Measurements from ENCODE around the gene EPRS1.
"Not testable (repeated sequence)": the region's sequence is repeated elsewhere in the genome, so short reads cannot be mapped to it uniquely, and the experiment has no call there.

Gene EPRS1

DNA sequence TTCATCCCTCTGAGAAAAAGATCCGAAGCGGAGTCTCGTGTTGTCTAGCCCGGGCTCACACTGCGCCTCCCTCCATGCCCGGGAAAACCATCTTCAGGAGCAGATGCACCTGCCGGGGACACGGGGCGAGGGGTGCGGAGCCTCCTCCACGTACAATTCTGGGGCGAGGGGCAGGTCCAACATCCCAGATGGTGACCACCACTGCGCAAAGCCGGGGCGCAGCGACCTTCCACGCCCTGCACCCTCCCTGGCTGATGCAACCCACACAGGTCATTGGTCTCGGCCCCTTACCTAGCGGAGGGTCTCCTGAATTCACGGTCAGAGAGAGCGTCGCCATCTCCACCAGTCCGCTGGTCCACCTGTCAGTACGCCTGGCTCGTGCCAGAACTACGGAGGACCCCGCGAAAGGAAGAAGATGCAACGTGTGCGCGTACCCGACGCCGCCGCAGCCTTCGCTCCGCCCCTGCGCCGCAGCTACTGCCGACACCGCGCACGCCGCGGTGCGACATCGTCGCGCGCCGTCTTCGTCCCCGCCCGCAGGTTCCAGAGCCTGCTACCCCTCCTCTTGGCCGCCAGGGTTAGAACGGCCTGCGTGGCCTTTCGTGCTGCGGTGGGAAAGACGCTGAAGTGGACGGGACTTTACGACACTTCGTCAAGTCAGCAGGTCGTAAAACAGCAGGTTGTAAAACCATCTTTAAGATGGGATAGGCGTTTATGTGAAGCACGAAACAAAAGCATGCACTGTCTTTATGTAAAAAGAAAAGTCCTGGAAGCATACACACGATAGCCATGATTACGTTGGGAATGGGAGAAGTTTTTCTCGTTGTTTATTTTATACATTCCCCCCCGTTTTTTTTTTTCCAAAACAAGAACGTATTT, at the start of gene EPRS1:
EPRS1 (minus strand) TSS at position 454 of the 879 bp plus-strand sequence; CDS start at position 337, 117 bp downstream.
- H3K27ac ChIP-seq = peak within 1 kb of the TSS; percentile 94
- TF ChIP-seq, protein P1, sequence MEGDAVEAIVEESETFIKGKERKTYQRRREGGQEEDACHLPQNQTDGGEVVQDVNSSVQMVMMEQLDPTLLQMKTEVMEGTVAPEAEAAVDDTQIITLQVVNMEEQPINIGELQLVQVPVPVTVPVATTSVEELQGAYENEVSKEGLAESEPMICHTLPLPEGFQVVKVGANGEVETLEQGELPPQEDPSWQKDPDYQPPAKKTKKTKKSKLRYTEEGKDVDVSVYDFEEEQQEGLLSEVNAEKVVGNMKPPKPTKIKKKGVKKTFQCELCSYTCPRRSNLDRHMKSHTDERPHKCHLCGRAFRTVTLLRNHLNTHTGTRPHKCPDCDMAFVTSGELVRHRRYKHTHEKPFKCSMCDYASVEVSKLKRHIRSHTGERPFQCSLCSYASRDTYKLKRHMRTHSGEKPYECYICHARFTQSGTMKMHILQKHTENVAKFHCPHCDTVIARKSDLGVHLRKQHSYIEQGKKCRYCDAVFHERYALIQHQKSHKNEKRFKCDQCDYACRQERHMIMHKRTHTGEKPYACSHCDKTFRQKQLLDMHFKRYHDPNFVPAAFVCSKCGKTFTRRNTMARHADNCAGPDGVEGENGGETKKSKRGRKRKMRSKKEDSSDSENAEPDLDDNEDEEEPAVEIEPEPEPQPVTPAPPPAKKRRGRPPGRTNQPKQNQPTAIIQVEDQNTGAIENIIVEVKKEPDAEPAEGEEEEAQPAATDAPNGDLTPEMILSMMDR (IDR thresholded peaks at IDR 0.05) = peak; percentile 85
- TF ChIP-seq ZFX (IDR thresholded peaks at IDR 0.05; ENCODE audit: borderline replicate concordance) = no peak

DNA sequence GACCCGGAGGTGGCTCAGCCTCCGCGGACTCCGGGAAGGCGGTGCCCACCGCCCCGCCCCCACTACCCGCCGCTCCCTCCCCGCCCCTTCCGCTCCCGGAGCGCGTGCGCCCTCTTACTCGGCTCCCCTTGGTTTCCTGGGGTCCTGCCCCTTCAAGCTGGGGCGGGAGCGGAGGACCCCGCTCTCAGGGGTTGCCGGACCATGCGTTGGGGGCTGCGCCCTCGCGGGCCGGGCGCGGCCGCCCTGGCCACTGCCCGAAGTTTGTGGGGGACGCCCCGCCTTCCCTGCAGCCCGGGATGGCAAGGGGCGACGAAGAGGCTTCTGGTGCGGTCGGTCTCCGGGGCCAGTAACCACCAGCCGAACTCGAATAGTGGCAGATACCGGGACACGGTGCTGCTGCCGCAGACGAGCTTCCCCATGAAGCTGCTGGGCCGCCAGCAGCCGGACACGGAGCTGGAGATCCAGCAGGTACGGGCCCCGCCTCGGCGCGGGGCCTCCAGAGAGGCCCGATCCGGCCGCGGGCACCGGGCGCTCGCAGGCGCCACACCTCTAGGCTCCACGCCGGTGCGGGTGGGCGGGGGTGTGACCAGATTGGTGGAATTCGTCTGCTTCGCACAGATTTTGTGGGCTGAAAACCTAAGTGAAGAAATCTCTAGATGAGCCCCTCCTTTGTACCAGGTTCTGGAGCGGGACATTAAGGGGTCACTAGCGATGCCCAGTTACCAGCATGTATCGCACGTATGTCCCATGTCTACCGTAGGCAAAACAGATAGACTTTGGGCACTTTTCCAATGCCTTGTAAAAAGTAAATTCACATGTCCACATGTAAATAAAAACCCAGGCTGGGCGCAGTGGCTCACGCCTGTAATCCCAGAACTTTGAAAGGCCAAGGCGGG, 48.0 kb upstream of the EPRS1 start, which contains the start of gene IARS2:
IARS2 (plus strand) TSS at position 117 of the 896 bp plus-strand sequence; CDS start at position 202, 85 bp downstream.
- H3K27ac ChIP-seq = peak within 1 kb of the TSS; percentile 94
- TF ChIP-seq, protein P1 (IDR thresholded peaks at IDR 0.05) = peak; percentile 5; the same call in 1 of the 2 replicates
- no peak for TF ChIP-seq ZFX (IDR thresholded peaks at IDR 0.05; ENCODE audit: borderline replicate concordance)

DNA sequence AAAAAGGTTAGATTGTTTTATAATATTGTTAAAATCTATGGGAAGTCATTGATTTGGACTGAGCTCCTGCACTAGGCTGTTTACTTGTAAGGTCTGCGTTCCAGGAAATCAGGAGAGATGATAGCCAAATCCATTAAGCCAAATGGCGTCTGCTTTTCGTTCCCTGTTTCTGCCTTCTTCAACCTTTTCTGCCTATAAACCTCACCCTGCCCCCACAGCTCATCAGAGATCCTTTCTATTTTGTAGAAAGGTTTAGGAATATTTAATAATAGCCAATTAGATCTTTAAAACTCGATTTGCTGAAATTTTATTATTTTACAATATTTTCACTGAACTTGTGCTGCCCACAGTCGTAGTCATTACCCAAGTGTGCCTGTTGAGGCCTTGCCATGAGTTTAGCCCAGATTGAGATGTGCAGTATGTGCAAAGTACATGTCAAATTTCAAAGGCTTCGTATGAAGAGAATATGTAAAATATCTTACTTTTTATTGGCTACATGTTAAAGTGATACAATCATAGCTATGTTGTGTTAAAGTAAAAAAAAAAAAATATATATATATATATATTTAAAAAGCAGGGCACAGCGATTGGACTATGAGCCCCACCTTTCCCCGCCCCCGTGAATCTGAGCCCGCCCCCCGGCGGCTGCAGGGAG, 47.2 kb upstream of the EPRS1 start:
- no peak for TF ChIP-seq ZFX (IDR thresholded peaks at IDR 0.05; ENCODE audit: borderline replicate concordance)
- TF ChIP-seq, protein P1 (IDR thresholded peaks at IDR 0.05) = no peak
- peak overlapping the region; percentile 94 for H3K27ac ChIP-seq

DNA sequence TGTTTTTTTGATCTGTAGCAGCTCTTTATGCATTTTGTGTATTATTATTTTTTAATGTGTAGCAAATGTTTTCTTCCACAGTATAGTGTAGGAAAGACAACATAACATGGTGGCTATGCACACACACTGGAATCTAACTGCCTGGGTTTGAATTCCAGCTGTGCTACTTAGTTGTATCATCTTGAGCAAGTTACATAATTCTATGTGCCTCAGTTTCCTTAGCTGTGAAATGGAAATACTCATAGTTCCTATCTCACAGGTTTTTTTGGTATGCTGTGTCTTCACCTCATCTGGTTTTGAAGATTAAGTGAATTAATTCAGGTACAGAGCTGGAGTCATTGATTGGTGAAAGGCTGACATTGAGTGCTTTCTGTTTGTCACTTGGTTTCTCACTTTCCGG, 46.4 kb upstream of the EPRS1 start:
- H3K27ac ChIP-seq = no peak overlapping the region
- TF ChIP-seq, protein P1 (IDR thresholded peaks at IDR 0.05) = no peak
- no peak for TF ChIP-seq ZFX (IDR thresholded peaks at IDR 0.05; ENCODE audit: borderline replicate concordance)

DNA sequence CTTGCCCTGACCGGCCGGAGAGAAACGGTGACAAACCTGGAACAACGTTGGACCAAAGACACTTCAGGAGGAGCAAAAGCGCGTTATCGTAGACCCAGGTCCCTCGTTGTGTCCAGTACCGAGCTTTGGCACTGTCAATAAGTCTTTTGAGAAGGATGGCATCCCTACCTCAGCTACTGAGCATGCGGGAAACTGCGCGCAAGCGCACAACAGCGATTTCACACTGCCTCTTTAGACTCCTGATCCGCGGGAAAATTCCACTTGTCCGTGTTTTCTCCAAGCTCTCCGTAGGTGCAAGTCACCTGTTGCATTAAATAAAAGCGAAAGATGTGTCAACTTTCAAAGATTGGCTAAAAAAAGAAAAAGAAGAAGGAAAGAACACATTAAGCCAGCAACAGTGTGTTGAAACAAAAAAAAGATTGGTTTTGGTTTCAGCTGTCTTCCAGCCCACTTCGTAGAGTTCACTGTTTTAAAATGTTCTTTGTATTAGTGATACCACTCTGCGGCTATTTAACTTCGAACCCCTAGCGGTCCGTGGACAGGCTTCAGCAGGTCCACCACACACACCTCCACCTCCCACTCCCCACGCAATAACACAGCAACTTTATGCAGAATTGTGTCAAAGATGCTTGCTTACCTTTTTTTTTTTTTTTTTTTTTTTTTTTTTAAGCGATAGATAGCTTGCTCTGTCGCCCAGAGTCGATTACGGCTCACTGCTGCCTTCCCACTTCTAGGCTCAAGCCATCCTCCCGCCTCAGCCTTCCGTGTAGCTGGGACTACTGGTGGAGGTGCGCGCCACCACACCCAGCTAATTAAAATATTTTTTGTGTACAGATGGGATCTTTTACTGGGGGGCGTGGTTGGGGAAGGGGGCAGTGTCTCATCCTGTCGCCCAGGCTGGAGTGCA, 43.6 kb upstream of the EPRS1 start, which contains the start of gene BPNT1:
BPNT1 (minus strand) TSS at position 139 of the 907 bp plus-strand sequence. CDS start 9,942 bp downstream, outside the sequence.
- H3K27ac ChIP-seq = peak within 1 kb of the TSS; percentile 85
- TF ChIP-seq, protein P1 (IDR thresholded peaks at IDR 0.05) = peak; percentile 42
- TF ChIP-seq ZFX (IDR thresholded peaks at IDR 0.05; ENCODE audit: borderline replicate concordance) = no peak

DNA sequence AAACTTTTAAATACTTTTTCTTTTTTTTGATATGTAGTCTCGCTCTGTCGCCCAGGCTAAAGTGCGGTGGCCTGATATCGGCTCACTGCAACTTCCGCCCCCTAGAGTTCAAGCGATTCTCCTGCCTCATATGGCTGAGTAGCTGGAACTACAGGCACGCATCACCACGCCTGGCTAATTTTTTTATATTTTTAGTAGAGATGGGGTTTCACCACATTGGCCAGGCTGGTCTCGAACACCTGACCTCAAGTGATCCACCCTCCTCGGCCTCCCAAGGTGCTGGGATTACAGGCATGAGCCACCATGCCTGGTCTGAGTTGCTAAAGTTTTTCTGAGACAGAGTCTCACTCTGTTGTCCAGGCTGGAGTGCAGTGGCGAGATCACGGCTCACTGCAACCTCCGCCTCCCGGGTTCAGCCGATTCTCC, 40.0 kb upstream of the EPRS1 start:
- TF ChIP-seq, protein P1 (IDR thresholded peaks at IDR 0.05) = peak; percentile 56
- not testable (repeated sequence) for H3K27ac ChIP-seq
